HG03045 (cell line): Measurements from ENCODE around the gene PHYHIPL.

ENCODE experiments used
- ATAC-seq: cut with Tn5 transposase; IDR thresholded peaks from one replicate; pipeline ENCODE4 v1.9.1; 2021; ENCODE audit warnings: mild to moderate bottlenecking, moderate library complexity; ENCODE audit not compliant: unreplicated experiment

PHYHIPL gene

DNA sequence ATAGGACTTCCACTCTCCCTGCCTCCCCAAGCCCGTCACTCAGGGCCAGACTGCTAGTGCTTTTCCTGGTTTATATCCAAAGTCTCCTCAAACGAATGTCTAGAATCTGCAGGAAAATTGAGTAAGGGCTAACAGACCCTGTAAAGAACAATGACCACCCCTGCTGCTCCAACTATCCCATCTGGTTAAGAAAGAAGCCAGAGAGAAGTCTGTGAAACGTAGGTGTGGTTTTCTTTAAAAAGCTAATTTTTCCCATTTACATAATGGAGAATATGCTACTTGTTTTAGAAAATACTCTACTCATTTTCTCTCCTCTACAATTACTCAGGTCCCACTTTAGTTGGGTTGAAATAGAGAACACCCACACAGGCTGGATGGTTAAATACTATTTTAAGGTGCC, 113.4 kb downstream of the PHYHIPL start:
- no peak for ATAC-seq

DNA sequence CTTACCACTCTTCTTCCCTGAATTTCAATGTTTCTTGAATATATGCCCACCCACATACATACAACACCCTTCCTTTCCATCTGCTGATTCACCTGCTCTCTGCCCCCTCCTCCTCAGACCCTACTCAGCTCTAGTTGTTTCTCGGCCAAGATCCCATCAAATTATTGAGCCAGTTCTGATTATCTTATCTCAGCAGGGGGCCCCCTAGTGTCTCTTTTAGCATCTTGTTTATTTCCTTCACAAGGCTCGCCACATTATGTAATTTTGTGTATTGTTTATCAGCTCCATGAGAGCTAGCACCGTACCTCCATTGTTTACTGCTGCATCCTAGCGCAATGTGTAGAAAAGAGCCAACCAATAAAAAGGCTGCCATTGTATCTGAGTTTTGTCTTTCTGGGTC, 114.0 kb downstream of the PHYHIPL start:
- no peak for ATAC-seq
